ENCODE data around the gene CHRD.

- TF ChIP-seq POLR2AphosphoS5 (IDR thresholded peaks at IDR 0.05; ENCODE audit: borderline replicate concordance, low read depth, low read length) (no peak; the same call in 1 of the 2 replicates), EZH2 (IDR thresholded peaks at IDR 0.05) (no peak), FOXP2 (optimal IDR thresholded peaks at IDR 0.05; ENCODE audit: control extremely low read depth, extremely low read length, insufficient read depth) (no peak)
Observed at GRCh38 chr3:184347321-184348056, 32.4 kb upstream of the CHRD start.

Measured in SK-N-MC (cell line).